K562 (cell line): ENCODE results near the gene NR1I3. TPM values are rescaled to one million over a fixed set of nuclear protein-coding genes. Genes with fewer than 3 reads are reported as not detected.

ENCODE experiments used
- ARID1B ChIP-seq: fragments of 450-650 bp; IDR thresholded peaks from 2 replicates; pipeline ENCODE4 v1.6.1; 2016; ENCODE audit warnings: antibody characterized with exemption, mild to moderate bottlenecking, inconsistent platforms
- ATF3 ChIP-seq, 2 experiments: fragments of 450-650 bp in 1 of 2; sonication (generic) in 1 of 2; formaldehyde crosslinking in 1 of 2; IDR thresholded peaks in 1 of 2; conservative IDR thresholded peaks in 1 of 2; 2 replicates each; pipeline versions ENCODE4 v1.6.1 to v1.8.1; 2016 to 2023; ENCODE audit warnings: mild to moderate bottlenecking in 2 of 2, moderate library complexity in 2 of 2, inconsistent platforms in 1 of 2, missing genetic modification reagents in 1 of 2
- DIDO1 ChIP-seq: fragments of 450-650 bp; IDR thresholded peaks from 2 replicates; pipeline ENCODE4 v1.6.1; 2016; ENCODE audit warnings: low read depth, missing biosample characterization, missing genetic modification characterization
- FOXK1 ChIP-seq: sonication (generic); formaldehyde crosslinking; IDR thresholded peaks from 2 replicates; pipeline ENCODE4 v1.8.0; 2022; ENCODE audit warnings: missing genetic modification reagents, mild to moderate bottlenecking, borderline replicate concordance
- GATAD2A ChIP-seq: fragments of 450-650 bp; IDR thresholded peaks from 2 replicates; pipeline ENCODE4 v1.6.1; 2017
- SAFB2 ChIP-seq: fragments of 200-400 bp; formaldehyde crosslinking; IDR thresholded peaks from 2 replicates; pipeline ENCODE4 v1.6.1; 2018; ENCODE audit warnings: borderline replicate concordance, low read length, low read depth, moderate library complexity; ENCODE audit not compliant: severe bottlenecking
- SMARCA5 ChIP-seq: fragments of 450-650 bp; IDR thresholded peaks from 2 replicates; pipeline ENCODE4 v1.6.1; 2016
- SOX6 ChIP-seq: fragments of 450-650 bp; IDR thresholded peaks from 2 replicates; pipeline ENCODE4 v1.6.1; 2014; ENCODE audit warnings: mild to moderate bottlenecking
- ZBTB40 ChIP-seq, 2 experiments: fragments of 450-650 bp in 1 of 2; sonication (generic) in 1 of 2; formaldehyde crosslinking in 1 of 2; IDR thresholded peaks; 2 replicates each; pipeline versions ENCODE4 v1.7.1 to v1.9.0; 2016 to 2022; ENCODE audit warnings: inconsistent platforms in 1 of 2, mild to moderate bottlenecking in 1 of 2, missing genetic modification reagents in 1 of 2
- ZNF239 ChIP-seq: fragments of 250-450 bp; sonication (Bioruptor Pico); IDR thresholded peaks from 2 replicates; pipeline ENCODE4 v1.4.0; 2020; ENCODE audit warnings: mild to moderate bottlenecking
- ZNF347 ChIP-seq: fragments of 450-650 bp; formaldehyde crosslinking; IDR thresholded peaks from 2 replicates; pipeline ENCODE4 v1.4.0; 2020; ENCODE audit warnings: low read depth, mild to moderate bottlenecking, moderate library complexity
- ZNF586 ChIP-seq: fragments of 450-650 bp; formaldehyde crosslinking; conservative IDR thresholded peaks from 2 replicates; pipeline ENCODE4 v1.4.0; 2020; ENCODE audit warnings: mild to moderate bottlenecking, moderate library complexity
- polyA plus RNA-seq, 8 experiments: library from polyadenylated mRNA; depleted of rRNA in 4 of 8; stranded (reverse) in 5 of 8; unstranded in 3 of 8; fragments of >200 nt; fragmentation: Nextera tagmentation in 2 of 8; fragmentation: Illumina TruSeq in 1 of 8; extraction: Ambion mirVana in 2 of 8; extraction: Trizol in 1 of 8; gene quantifications; 2 replicates each; pipeline versions ENCODE4 v1.2.1 to v1.2.3, GENCODE V29; 2011 to 2014; ENCODE audit warnings: inconsistent platforms in 1 of 8, missing spikeins in 1 of 8
- total RNA-seq, 7 experiments: library from RNA; depleted of rRNA in 6 of 7; stranded (reverse); fragments of >200 nt in 6 of 7; fragmentation: Illumina TruSeq in 2 of 7; extraction: Trizol in 2 of 7; gene quantifications; 2 replicates each; pipeline versions ENCODE4 v1.2.1 to v1.2.3, GENCODE V29; 2011 to 2021; ENCODE audit warnings: low replicate concordance in 1 of 7
- TF ChIP-seq, protein P1 (sequence below): fragments of 450-650 bp; IDR thresholded peaks from 2 replicates; pipeline ENCODE4 v1.6.1; 2016
- TF ChIP-seq, protein P2 (sequence below): IDR thresholded peaks from 2 replicates; pipeline ENCODE4 v1.6.1; 2012; ENCODE audit warnings: low read depth, low read length, improper control_type of control experiment, borderline replicate concordance

The NR1I3 gene
- total and polyA plus RNA-seq, 9 of the 15 experiments (the other 6 are each of a cell fraction or from before 2014, with no cell fraction given), result 0.11 TPM; not detected in 8

GRCh38 chr1:161200421-161200991, 37.5 kb downstream of the NR1I3 start (continued):
- TF ChIP-seq ZBTB40 (IDR thresholded peaks at IDR 0.05), result peak; percentile 67
- no peak for TF ChIP-seq ZBTB40 (CRISPR knock-in tag; IDR thresholded peaks at IDR 0.05)
- no peak for TF ChIP-seq ZNF347 (CRISPR knock-in tag)
- TF ChIP-seq, protein P1, sequence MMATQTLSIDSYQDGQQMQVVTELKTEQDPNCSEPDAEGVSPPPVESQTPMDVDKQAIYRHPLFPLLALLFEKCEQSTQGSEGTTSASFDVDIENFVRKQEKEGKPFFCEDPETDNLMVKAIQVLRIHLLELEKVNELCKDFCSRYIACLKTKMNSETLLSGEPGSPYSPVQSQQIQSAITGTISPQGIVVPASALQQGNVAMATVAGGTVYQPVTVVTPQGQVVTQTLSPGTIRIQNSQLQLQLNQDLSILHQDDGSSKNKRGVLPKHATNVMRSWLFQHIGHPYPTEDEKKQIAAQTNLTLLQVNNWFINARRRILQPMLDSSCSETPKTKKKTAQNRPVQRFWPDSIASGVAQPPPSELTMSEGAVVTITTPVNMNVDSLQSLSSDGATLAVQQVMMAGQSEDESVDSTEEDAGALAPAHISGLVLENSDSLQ, result peak; percentile 46; the same call in 1 of the 2 replicates
- TF ChIP-seq SOX6, result peak; percentile 72
- TF ChIP-seq GATAD2A, result peak; percentile 57; the same call in 1 of the 2 replicates
- TF ChIP-seq ARID1B, result peak; percentile 45
- 0 out of 2 replicates have a peak, but pooled peaks have one; percentile 0 for TF ChIP-seq ZNF239
- no peak for TF ChIP-seq FOXK1
- peak; percentile 46; the same call in 1 of the 2 replicates for TF ChIP-seq ATF3 (IDR thresholded peaks at IDR 0.05)
- TF ChIP-seq ATF3 (CRISPR knock-in tag; conservative IDR thresholded peaks at IDR 0.05), result no peak
- no peak for TF ChIP-seq SMARCA5
- TF ChIP-seq, protein P2, sequence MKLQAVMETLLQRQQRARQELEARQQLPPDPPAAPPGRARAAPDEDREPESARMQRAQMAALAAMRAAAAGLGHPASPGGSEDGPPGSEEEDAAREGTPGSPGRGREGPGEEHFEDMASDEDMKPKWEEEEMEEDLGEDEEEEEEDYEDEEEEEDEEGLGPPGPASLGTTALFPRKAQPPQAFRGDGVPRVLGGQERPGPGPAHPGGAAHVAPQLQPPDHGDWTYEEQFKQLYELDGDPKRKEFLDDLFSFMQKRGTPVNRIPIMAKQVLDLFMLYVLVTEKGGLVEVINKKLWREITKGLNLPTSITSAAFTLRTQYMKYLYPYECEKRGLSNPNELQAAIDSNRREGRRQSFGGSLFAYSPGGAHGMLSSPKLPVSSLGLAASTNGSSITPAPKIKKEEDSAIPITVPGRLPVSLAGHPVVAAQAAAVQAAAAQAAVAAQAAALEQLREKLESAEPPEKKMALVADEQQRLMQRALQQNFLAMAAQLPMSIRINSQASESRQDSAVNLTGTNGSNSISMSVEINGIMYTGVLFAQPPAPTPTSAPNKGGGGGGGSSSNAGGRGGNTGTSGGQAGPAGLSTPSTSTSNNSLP, result no peak
- no peak for TF ChIP-seq ZNF586 (CRISPR knock-in tag)
- no peak for TF ChIP-seq SAFB2
- 0 out of 2 replicates have a peak, but pooled peaks have one; percentile 37 for TF ChIP-seq DIDO1 (tag)
